Adrenal gland (tissue), 12 donors: ENCODE data around the gene PKP3. TPM values are rescaled to one million over a fixed set of nuclear protein-coding genes. Genes with fewer than 3 reads are reported as not detected.
A peak's percentile ranks its signal among the peaks of the same experiment; 100 is the strongest.
"Not testable (repeated sequence)": the region's sequence is repeated elsewhere in the genome, so short reads cannot be mapped to it uniquely, and the experiment has no call there.

Experiments
- DNase-seq, 7 donors: peaks; one replicate each; pipeline ENCODE4 v3.0.0-alpha.2; 2019 to 2020
- H3K27ac ChIP-seq, 5 donors: fragments of 200-600 bp; sonication (generic) in 4 of 5; 1 replicate in 3 of 5; 2 replicates in 2 of 5; pipeline versions ENCODE4 v1.5.1 to v1.8.0; 2016 to 2020; ENCODE audit warnings: mild to moderate bottlenecking in 1 of 5
- H3K27me3 ChIP-seq: fragments of 200-600 bp; 2 replicates; pipeline ENCODE4 v1.8.0; 2021
- H3K36me3 ChIP-seq, 2 donors: fragments of 200-600 bp; replicated peaks in 1 of 2; 1 replicate in 1 of 2; 2 replicates in 1 of 2; pipeline versions ENCODE4 v1.5.1 to v1.8.0; 2018 to 2022
- H3K4me1 ChIP-seq, 2 donors: fragments of 200-600 bp; replicated peaks in 1 of 2; 1 replicate in 1 of 2; 2 replicates in 1 of 2; pipeline versions ENCODE4 v1.5.1 to v1.8.0; 2018 to 2021
- H3K4me3 ChIP-seq, 4 donors: fragments of 200-600 bp; sonication (generic) in 3 of 4; one replicate each; pipeline ENCODE4 v1.5.1; 2016 to 2018
- H3K9me3 ChIP-seq, 3 donors: fragments of 200-600 bp; sonication (generic) in 1 of 3; replicated peaks in 1 of 3; 1 replicate in 2 of 3; 2 replicates in 1 of 3; pipeline versions ENCODE4 v1.5.1 to v1.8.0; 2016 to 2021
- CTCF ChIP-seq, 6 experiments: fragments of 450-650 bp in 4 of 6; fragments of 200-600 bp in 2 of 6; sonication (generic) in 1 of 6; IDR thresholded peaks; 1 replicate in 5 of 6; 2 replicates in 1 of 6; pipeline versions ENCODE4 v1.5.1 to v1.8.0; 2016 to 2021; ENCODE audit warnings: antibody characterized with exemption in 6 of 6, mild to moderate bottlenecking in 2 of 6, moderate library complexity in 1 of 6
- POLR2A ChIP-seq, 2 donors: fragments of 450-650 bp; IDR thresholded peaks; one replicate each; pipeline ENCODE4 v1.6.1; 2017; ENCODE audit warnings: antibody characterized with exemption in 2 of 2, mild to moderate bottlenecking in 2 of 2, moderate library complexity in 1 of 2
- WGBS, 4 donors: extraction: QIAGEN DNeasy Blood & Tissue Kit in 2 of 4; methylation state at CpG; one replicate each; pipeline versions ENCODE4 v1.1.5 to v1.1.7; 2013 to 2017; 5-methylcytosine and 5-hydroxymethylcytosine counted together
- intact Hi-C, 2 donors: fragments of 100-400 bp; cut with DNase I; formaldehyde crosslinking; loops; one replicate each; pipeline versions ENCODE4 v1.14.1 to v1.15.0; 2022 to 2023
- polyA plus RNA-seq, 3 donors: library from polyadenylated mRNA; stranded (reverse); fragments of 200-250 nt in 2 of 3; fragments of 350-450 nt in 1 of 3; fragmentation: Illumina TruSeq in 1 of 3; extraction: RNeasy Lipid Tissue Mini Kit (QIAGEN cat#74804) in 1 of 3; gene quantifications; one replicate each; pipeline ENCODE4 v1.2.3, GENCODE V29; 2013 to 2014
- total RNA-seq, 9 donors: library from RNA; depleted of rRNA in 4 of 9; stranded (reverse); fragments of >200 nt in 4 of 9; fragments of 120-200 nt in 1 of 9; fragmentation: NEBNext Ultra II Directional in 1 of 9; extraction: Animal tissue kit (Norgen Biotek cat#: 25700) in 1 of 9; gene quantifications; one replicate each; pipeline versions ENCODE4 v1.1.0 to v1.2.4, GENCODE V29; 2013 to 2023
- donor health status: healthy with polysubstance abuse.
- donor health status: Bipolar disorder and iron deficiency.
- donor health status: DM: yes; HTN: yes; CAD: no.
- donor health status: DM: no; HTN: no; CAD: no.
- donor health status: DM: no; HTN: no; CAD: no.
- donor health status: DM: yes; HTN: yes; CAD: no.

PKP3 gene
- total and polyA plus RNA-seq, 12 donors: 0.37 to 0.65 (median 0.55) TPM; not detected in 8

DNA sequence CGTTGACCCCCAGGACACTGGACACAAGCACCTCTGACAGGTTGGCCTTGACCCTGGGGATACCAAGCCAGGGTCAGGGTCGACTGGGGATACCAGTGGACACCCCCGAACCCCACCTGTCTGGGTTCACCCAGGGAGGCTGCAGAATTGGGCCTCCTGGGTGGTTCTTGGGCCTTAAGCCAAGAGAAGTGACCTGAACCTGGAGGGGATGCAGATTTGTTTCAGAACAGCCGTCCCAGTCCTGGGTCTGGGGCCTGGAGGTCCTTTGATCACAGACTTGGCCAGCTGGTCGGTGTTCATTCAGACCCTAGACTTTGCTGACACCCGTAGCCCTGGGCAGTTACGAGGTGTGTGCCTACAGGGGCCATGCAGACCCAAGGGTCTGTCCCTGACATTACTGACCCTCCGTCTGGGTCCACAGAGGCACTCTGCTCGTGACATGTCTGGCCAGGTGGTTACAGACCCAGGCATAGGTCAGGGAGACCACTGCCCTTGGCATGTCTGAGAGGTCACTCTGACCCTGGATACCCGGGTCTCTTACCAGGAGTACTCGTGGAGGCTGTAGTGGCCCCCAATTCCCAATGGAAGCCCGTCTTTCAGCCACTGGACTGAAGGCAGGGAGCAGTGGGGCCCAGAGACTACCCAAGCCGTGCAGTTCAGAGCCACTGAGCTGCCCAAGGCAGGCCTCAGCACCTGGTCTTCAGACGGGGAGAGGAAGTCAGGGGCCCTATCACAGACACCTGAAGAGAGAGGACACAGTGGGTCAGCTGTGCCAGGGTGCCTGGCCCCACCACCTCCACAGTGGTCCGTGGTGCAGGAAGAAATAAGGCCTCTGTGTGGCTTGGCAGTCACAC is 14.4 kb downstream of the PKP3 start:
- no peak overlapping the region for H3K4me3 ChIP-seq
- peaks cover 0 to 9% of the 10 kb centered on the region in 2 donors for H3K4me1 ChIP-seq
- no peak for TF ChIP-seq CTCF (IDR thresholded peaks at IDR 0.05)
- no peak for TF ChIP-seq POLR2A (IDR thresholded peaks at IDR 0.05)
- no peak overlapping the region for H3K27ac ChIP-seq
- H3K9me3 ChIP-seq: no peaks in the 10 kb centered on the region
- no peaks in the 10 kb centered on the region for H3K36me3 ChIP-seq
- H3K27me3 ChIP-seq: no peaks in the 10 kb centered on the region
- WGBS, 4 donors: 83 to 100% (median 92%) methylated on average over 1 to 15 of the region's 15 CpGs
- DNase-seq: peak in 1 of 7 donors; percentile 20
- intact Hi-C loops: no loop called here

- no peaks in the 10 kb centered on the region for H3K27me3 ChIP-seq
- H3K4me1 ChIP-seq: peaks cover 0 to 9% of the 10 kb centered on the region in 2 donors
- intact Hi-C loops: no loop called here
- no peak overlapping the region for H3K27ac ChIP-seq
- no peak overlapping the region for H3K4me3 ChIP-seq
- no peaks in the 10 kb centered on the region for H3K36me3 ChIP-seq
- DNase-seq: no peak
- no peak for TF ChIP-seq POLR2A (IDR thresholded peaks at IDR 0.05)
- TF ChIP-seq CTCF (IDR thresholded peaks at IDR 0.05): no peak
- H3K9me3 ChIP-seq: no peaks in the 10 kb centered on the region
- 84 to 100% (median 90%) methylated on average over 4 to 7 of the region's 7 CpGs for WGBS, 4 donors
These were observed 15.1 kb downstream of the PKP3 start for GRCh38 chr11:409008-409599.

GRCh38 chr11:409600-410483 is 15.8 kb downstream of the PKP3 start:
- Histone ChIP-seq H3K27ac (no peak overlapping the region), H3K36me3 (no peaks in the 10 kb centered on the region), H3K9me3 (no peaks in the 10 kb centered on the region), H3K27me3 (no peaks in the 10 kb centered on the region), H3K4me1 (peaks cover 0 to 9% of the 10 kb centered on the region in 2 donors), H3K4me3 (no peak overlapping the region)
- 52 to 57% (median 54%) methylated on average over 6 to 18 of the region's 18 CpGs; no CpG with 5 or more reads in 1 of the 4 donors for WGBS, 4 donors
- peak in 1 of 7 donors; percentile 14 for DNase-seq
- intact Hi-C loops: no loop called here
- TF ChIP-seq POLR2A (IDR thresholded peaks at IDR 0.05): no peak
- TF ChIP-seq CTCF (IDR thresholded peaks at IDR 0.05): no peak

DNA sequence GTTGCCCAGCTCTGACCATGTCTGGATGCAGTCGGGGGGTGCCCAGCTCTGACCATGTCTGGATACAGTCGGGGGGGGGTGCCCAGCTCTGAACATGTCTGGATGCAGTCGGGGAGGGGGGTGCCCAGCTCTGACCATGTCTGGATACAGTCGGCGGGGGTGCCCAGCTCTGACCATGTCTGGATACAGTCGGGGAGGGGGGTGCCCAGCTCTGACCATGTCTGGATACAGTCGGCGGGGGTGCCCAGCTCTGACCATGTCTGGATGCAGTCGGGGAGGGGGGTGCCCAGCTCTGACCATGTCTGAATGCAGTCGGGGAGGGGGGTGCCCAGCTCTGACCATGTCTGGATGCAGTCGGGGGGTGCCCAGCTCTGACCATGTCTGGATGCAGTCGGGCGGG is 16.7 kb downstream of the PKP3 start:
- H3K4me1 ChIP-seq, DNase-seq, H3K9me3 ChIP-seq, intact Hi-C loops, H3K27ac ChIP-seq, H3K36me3 ChIP-seq, H3K4me3 ChIP-seq, H3K27me3 ChIP-seq: not testable (repeated sequence)
- 83% methylated on average over 13 of the region's 13 CpGs; no CpG with 5 or more reads in 2 of the 4 donors for WGBS, 4 donors

- H3K27me3 ChIP-seq: peaks cover 13% of the 10 kb centered on the region
- H3K4me1 ChIP-seq, H3K36me3 ChIP-seq, intact Hi-C loops, DNase-seq, H3K27ac ChIP-seq, H3K9me3 ChIP-seq, H3K4me3 ChIP-seq: not testable (repeated sequence)
- 73 to 80% methylated on average over 8 to 9 of the region's 11 CpGs; no CpG with 5 or more reads in 2 of the 4 donors for WGBS, 4 donors
These were observed 17.5 kb downstream of the PKP3 start for GRCh38 chr11:411520-411919.
